ENCODE data around the gene LDLRAD3. TPM values are rescaled to one million over a fixed set of nuclear protein-coding genes. Genes with fewer than 3 reads are reported as not detected.
A peak's percentile ranks its signal among the peaks of the same experiment; 100 is the strongest.

The LDLRAD3 gene
- total and polyA plus RNA-seq, 4 donors: 2.2 to 14.3 (median 9.9) TPM

DNA sequence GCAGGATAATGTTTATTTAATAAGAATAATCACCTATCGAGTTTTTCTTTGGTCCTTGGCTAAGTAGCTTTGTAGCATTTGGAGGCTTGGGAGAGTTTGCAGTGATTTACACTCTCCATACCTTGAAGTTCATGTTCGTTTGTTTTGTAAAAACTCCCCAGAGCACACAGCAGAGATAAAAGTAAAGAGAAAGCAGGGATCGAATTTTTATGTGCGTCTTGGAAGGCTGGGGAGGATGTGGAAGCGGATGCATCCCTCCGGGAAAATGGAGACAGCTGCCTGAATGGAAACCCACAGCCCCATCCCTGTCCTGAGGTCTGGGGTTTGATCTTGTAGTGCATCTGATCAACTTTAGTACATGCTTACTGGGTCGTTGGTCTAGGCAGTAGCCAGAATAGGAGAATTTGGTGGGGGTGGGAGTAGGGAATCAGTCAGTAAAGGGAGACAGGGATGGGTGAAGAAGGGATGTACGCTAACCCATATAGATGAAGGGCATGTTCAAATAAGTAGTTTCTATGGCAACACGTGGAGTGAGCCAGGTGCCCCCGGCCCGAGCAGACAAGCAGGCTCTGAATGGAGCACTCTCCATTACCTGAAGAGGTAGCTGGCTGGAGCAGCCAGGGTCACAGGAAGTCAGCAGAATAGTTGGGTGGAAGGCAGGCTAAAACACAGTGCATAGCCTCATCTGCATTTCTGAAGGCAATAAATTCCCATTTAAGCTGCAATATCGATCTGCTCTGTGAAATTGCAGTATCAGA lies 197.5 kb downstream of the LDLRAD3 start:
- ATAC-seq (ENCODE audit: insufficient read depth, low FRiP score): no peak
- H3K27ac ChIP-seq (ENCODE audit: low read depth in 1 of 2, low read length in 1 of 2): no peak overlapping the region
- peaks cover 0 to 23% (median 9%) of the 10 kb centered on the region in 5 donors for H3K4me1 ChIP-seq (ENCODE audit: control insufficient read depth in 5 of 5, insufficient read depth in 5 of 5, low read length in 5 of 5)
- peak in 1 of 3 donors; percentile 21 for DNase-seq
- no peaks in the 10 kb centered on the region for H3K36me3 ChIP-seq (ENCODE audit: control insufficient read depth in 4 of 4, insufficient read depth in 4 of 4, low read length in 4 of 4)
- H3K27me3 ChIP-seq (ENCODE audit: control insufficient read depth in 3 of 3, insufficient read depth in 3 of 3, low read length in 2 of 3): no peaks in the 10 kb centered on the region
- no peak overlapping the region for H3K4me3 ChIP-seq
- H3K9me3 ChIP-seq (ENCODE audit: control insufficient read depth in 4 of 4, insufficient read depth in 3 of 4, low read length in 3 of 4): no peaks in the 10 kb centered on the region
- 61 to 72% methylated on average over 12 of the region's 12 CpGs for WGBS, 2 donors
- H3K9ac ChIP-seq (ENCODE audit: insufficient read depth in 1 of 2, low read length in 2 of 2): no peak overlapping the region
- TF ChIP-seq, protein P1, sequence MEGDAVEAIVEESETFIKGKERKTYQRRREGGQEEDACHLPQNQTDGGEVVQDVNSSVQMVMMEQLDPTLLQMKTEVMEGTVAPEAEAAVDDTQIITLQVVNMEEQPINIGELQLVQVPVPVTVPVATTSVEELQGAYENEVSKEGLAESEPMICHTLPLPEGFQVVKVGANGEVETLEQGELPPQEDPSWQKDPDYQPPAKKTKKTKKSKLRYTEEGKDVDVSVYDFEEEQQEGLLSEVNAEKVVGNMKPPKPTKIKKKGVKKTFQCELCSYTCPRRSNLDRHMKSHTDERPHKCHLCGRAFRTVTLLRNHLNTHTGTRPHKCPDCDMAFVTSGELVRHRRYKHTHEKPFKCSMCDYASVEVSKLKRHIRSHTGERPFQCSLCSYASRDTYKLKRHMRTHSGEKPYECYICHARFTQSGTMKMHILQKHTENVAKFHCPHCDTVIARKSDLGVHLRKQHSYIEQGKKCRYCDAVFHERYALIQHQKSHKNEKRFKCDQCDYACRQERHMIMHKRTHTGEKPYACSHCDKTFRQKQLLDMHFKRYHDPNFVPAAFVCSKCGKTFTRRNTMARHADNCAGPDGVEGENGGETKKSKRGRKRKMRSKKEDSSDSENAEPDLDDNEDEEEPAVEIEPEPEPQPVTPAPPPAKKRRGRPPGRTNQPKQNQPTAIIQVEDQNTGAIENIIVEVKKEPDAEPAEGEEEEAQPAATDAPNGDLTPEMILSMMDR (IDR thresholded peaks at IDR 0.05; ENCODE audit: control extremely low read depth, extremely low read depth): no peak

DNA sequence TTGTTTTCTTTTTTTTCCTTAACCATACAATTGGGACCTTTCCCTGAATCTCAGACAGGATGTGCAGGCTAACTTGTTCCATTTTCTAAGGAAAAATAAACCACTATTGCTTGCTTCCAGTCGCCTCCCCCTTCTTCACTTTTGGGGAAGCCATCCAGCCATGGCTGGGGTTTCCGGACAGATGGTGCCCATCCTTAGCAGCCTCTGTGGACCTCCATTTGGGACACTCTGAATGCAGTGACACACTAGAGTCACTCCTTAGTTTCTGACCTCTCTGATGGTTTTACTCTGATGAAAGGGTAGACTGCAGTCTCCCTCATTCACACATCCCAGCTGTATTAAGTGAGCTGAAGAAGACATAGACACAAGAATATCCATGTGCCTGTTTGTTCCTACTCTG lies 198.1 kb downstream of the LDLRAD3 start:
- DNase-seq: peak; percentile 65 to 72 (median 67)
- H3K27me3 ChIP-seq (ENCODE audit: control insufficient read depth in 3 of 3, insufficient read depth in 3 of 3, low read length in 2 of 3): no peaks in the 10 kb centered on the region
- no peak overlapping the region for H3K4me3 ChIP-seq
- H3K9ac ChIP-seq (ENCODE audit: insufficient read depth in 1 of 2, low read length in 2 of 2): no peak overlapping the region
- 76 to 87% methylated on average over 2 of the region's 2 CpGs for WGBS, 2 donors
- no peak overlapping the region for H3K27ac ChIP-seq (ENCODE audit: low read depth in 1 of 2, low read length in 1 of 2)
- H3K36me3 ChIP-seq (ENCODE audit: control insufficient read depth in 4 of 4, insufficient read depth in 4 of 4, low read length in 4 of 4): no peaks in the 10 kb centered on the region
- no peaks in the 10 kb centered on the region for H3K9me3 ChIP-seq (ENCODE audit: control insufficient read depth in 4 of 4, insufficient read depth in 3 of 4, low read length in 3 of 4)
- TF ChIP-seq, protein P1 (IDR thresholded peaks at IDR 0.05; ENCODE audit: control extremely low read depth, extremely low read depth): no peak
- peaks cover 0 to 23% (median 9%) of the 10 kb centered on the region in 5 donors for H3K4me1 ChIP-seq (ENCODE audit: control insufficient read depth in 5 of 5, insufficient read depth in 5 of 5, low read length in 5 of 5)
- ATAC-seq (ENCODE audit: insufficient read depth, low FRiP score): no peak

DNA sequence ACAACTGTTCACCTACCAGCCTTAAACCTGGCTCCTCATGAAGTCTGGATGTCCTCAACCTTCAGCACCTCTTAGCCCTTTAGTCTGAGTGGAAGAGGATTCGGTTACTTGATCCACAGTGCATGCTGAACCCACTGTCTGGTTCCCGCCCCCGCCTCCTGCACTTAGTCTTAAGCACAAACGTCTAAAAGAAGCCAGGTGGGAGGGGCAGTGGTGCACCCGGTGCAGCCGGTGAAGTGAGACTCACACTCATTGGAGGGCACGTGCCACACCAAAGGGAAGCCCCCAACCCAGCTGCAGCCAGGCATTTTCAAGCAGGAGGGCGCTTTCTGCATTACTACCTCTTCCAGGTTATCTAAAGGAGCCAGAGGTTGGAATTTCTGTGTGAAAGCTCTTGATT lies 198.6 kb downstream of the LDLRAD3 start:
- no peaks in the 10 kb centered on the region for H3K36me3 ChIP-seq (ENCODE audit: control insufficient read depth in 4 of 4, insufficient read depth in 4 of 4, low read length in 4 of 4)
- 58 to 69% methylated on average over 8 of the region's 8 CpGs for WGBS, 2 donors
- TF ChIP-seq, protein P1 (IDR thresholded peaks at IDR 0.05; ENCODE audit: control extremely low read depth, extremely low read depth): no peak
- no peaks in the 10 kb centered on the region for H3K27me3 ChIP-seq (ENCODE audit: control insufficient read depth in 3 of 3, insufficient read depth in 3 of 3, low read length in 2 of 3)
- no peak for ATAC-seq (ENCODE audit: insufficient read depth, low FRiP score)
- DNase-seq: peak in 1 of 3 donors; percentile 23
- no peak overlapping the region for H3K9ac ChIP-seq (ENCODE audit: insufficient read depth in 1 of 2, low read length in 2 of 2)
- no peak overlapping the region for H3K4me3 ChIP-seq
- no peak overlapping the region for H3K27ac ChIP-seq (ENCODE audit: low read depth in 1 of 2, low read length in 1 of 2)
- H3K4me1 ChIP-seq (ENCODE audit: control insufficient read depth in 5 of 5, insufficient read depth in 5 of 5, low read length in 5 of 5): peaks cover 0 to 23% (median 9%) of the 10 kb centered on the region in 5 donors
- H3K9me3 ChIP-seq (ENCODE audit: control insufficient read depth in 4 of 4, insufficient read depth in 3 of 4, low read length in 3 of 4): no peaks in the 10 kb centered on the region

Measured in lung (tissue), 12 donors.